ENCODE measurements around the gene ITLN1.

ITLN1 gene

DNA sequence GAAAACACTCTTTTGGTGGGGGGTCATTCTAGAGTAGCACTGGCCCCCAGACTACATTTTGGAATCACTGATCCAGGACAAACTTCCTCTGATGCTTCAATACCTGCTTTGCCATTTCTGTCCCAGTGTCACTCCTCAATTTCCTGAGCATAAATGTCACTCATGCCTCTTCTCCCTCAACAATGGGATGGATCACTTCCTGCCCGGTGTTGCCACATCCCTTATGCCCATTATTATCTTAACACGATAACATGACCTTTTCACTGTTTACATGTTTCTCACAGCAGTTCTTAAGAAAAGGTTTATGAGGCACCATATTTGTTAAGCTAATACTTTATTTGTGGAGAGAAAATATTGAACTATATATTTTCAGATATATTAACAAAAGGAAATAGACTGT lies 3.9 kb upstream of the ITLN1 start:
- TF ChIP-seq HOXD13 (CRISPR knock-in tag; IDR thresholded peaks at IDR 0.05; ENCODE audit: borderline replicate concordance) = no peak
- no peak for TF ChIP-seq ZNF404 (tag by site-specific recombination; IDR thresholded peaks at IDR 0.05)
- no peak for TF ChIP-seq ZNF692 (tag by site-specific recombination; IDR thresholded peaks at IDR 0.05)
- TF ChIP-seq ZNF837 (tag by site-specific recombination; IDR thresholded peaks at IDR 0.05) = no peak
- no peak for TF ChIP-seq ZNF221 (tag by site-specific recombination; IDR thresholded peaks at IDR 0.05; ENCODE audit: borderline replicate concordance)
- TF ChIP-seq ZNF214 (tag by site-specific recombination; IDR thresholded peaks at IDR 0.05; ENCODE audit: borderline replicate concordance) = no peak
- no peak for TF ChIP-seq PATZ1 (tag by site-specific recombination; IDR thresholded peaks at IDR 0.05)
- no peak for TF ChIP-seq ZNF544 (tag by site-specific recombination; IDR thresholded peaks at IDR 0.05)
- TF ChIP-seq ZNF133 (tag by site-specific recombination; IDR thresholded peaks at IDR 0.05) = no peak
- TF ChIP-seq ZNF398 (tag by site-specific recombination; IDR thresholded peaks at IDR 0.05) = no peak
- TF ChIP-seq ZNF169 (tag by site-specific recombination; IDR thresholded peaks at IDR 0.05) = no peak
- TF ChIP-seq ZNF747 (tag by site-specific recombination; IDR thresholded peaks at IDR 0.05) = no peak
- TF ChIP-seq ZNF114 (tag by site-specific recombination; IDR thresholded peaks at IDR 0.05) = no peak
- no peak for TF ChIP-seq ZNF555 (tag by site-specific recombination; conservative IDR thresholded peaks at IDR 0.05)
- no peak for TF ChIP-seq ZNF626 (tag by site-specific recombination; IDR thresholded peaks at IDR 0.05)
- no peak for TF ChIP-seq GLIS1 (tag by site-specific recombination; IDR thresholded peaks at IDR 0.05)
- TF ChIP-seq KLF10 (tag by site-specific recombination; IDR thresholded peaks at IDR 0.05) = no peak
- no peak for TF ChIP-seq ZNF302 (tag by site-specific recombination; IDR thresholded peaks at IDR 0.05; ENCODE audit: low read depth)
- TF ChIP-seq ZBTB1 (tag by site-specific recombination; IDR thresholded peaks at IDR 0.05) = no peak
- no peak for TF ChIP-seq FEZF1 (tag by site-specific recombination; IDR thresholded peaks at IDR 0.05)
- Histone ChIP-seq H3K4me1 (ENCODE audit: control insufficient read depth, insufficient read depth, low read length) (no peaks in the 10 kb centered on the region; the same call in 1 of the 2 replicates), H3K36me3 (ENCODE audit: control insufficient read depth in 2 of 2, insufficient read depth in 1 of 2, low read length in 2 of 2) (no peaks in the 10 kb centered on the region), H3K9me3 (ENCODE audit: control insufficient read depth, insufficient read depth, low read depth, low read length) (no peaks in the 10 kb centered on the region), H3K4me3 (ENCODE audit: low read depth, low read length) (no peak overlapping the region), H3K27ac (ENCODE audit: extremely low read depth, low read depth, low read length) (no peak overlapping the region)
- ChIA-PET CTCF (interaction anchor here (2.5 kb wide), 1 partner anchor 63 kb away, joined by 7 read pairs; no protein-coding TSS in a partner anchor), POLR2A (no interaction called here)

GRCh38 chr1:160887071-160887470 lies 2.1 kb upstream of the ITLN1 start:
- Histone ChIP-seq H3K36me3 (ENCODE audit: control insufficient read depth in 2 of 2, insufficient read depth in 1 of 2, low read length in 2 of 2) (no peaks in the 10 kb centered on the region), H3K4me1 (ENCODE audit: control insufficient read depth, insufficient read depth, low read length) (no peaks in the 10 kb centered on the region; the same call in 1 of the 2 replicates), H3K27ac (ENCODE audit: extremely low read depth, low read depth, low read length) (no peak overlapping the region), H3K4me3 (ENCODE audit: low read depth, low read length) (no peak overlapping the region), H3K9me3 (ENCODE audit: control insufficient read depth, insufficient read depth, low read depth, low read length) (no peaks in the 10 kb centered on the region)
- ChIA-PET POLR2A (no interaction called here), CTCF (no interaction called here)
- TF ChIP-seq SETDB1 (IDR thresholded peaks at IDR 0.05; ENCODE audit: insufficient read length, low read length) = no peak
- no peak for TF ChIP-seq ZNF423 (tag by site-specific recombination; IDR thresholded peaks at IDR 0.05)
- no peak for TF ChIP-seq ZNF433 (tag by site-specific recombination; IDR thresholded peaks at IDR 0.05; ENCODE audit: low read depth)
- no peak for TF ChIP-seq ZNF266 (tag by site-specific recombination; IDR thresholded peaks at IDR 0.05; ENCODE audit: low read depth)
- TF ChIP-seq ZNF473 (tag by site-specific recombination; IDR thresholded peaks at IDR 0.05) = no peak
- TF ChIP-seq ZNF114 (tag by site-specific recombination; IDR thresholded peaks at IDR 0.05) = no peak
- TF ChIP-seq HOXD13 (CRISPR knock-in tag; IDR thresholded peaks at IDR 0.05; ENCODE audit: borderline replicate concordance) = no peak
- TF ChIP-seq, protein P1, sequence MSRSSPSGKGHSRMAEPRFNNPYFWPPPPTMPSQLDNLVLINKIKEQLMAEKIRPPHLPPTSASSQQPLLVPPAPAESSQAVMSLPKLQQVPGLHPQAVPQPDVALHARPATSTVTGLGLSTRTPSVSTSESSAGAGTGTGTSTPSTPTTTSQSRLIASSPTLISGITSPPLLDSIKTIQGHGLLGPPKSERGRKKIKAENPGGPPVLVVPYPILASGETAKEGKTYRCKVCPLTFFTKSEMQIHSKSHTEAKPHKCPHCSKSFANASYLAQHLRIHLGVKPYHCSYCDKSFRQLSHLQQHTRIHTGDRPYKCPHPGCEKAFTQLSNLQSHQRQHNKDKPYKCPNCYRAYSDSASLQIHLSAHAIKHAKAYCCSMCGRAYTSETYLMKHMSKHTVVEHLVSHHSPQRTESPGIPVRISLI (tag by site-specific recombination; IDR thresholded peaks at IDR 0.05) = no peak
- TF ChIP-seq ZNF76 (tag by site-specific recombination; IDR thresholded peaks at IDR 0.05; ENCODE audit: borderline replicate concordance, low read depth) = no peak
- no peak for TF ChIP-seq GLI4 (tag by site-specific recombination; IDR thresholded peaks at IDR 0.05)
